ENCODE measurements around the gene CHGA. TPM values are rescaled to one million over a fixed set of nuclear protein-coding genes. Genes with fewer than 3 reads are reported as not detected.
A peak's percentile ranks its signal among the peaks of the same experiment; 100 is the strongest.

Gene CHGA
- total RNA-seq, 1 donor from 2014 or later = 1,527 TPM

DNA sequence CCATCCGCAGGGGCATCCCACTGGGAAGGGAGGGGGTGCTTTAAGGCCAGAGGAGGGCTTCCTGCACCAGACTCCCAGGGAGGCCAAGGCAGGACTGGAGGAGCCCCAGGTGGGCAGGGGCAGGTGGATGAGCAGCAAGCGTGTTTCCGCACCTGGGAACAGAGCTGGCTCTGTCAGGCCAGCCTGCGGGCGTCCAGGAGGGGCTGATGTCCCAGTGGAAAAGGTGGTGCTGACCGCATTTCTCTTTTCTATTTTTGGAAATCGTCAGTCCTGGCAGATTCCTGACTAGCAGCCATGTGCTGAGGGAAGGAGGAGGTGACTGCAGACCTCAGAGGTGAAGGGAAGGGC lies 27.2 kb downstream of the CHGA start:
- no peaks in the 10 kb centered on the region for H3K27me3 Mint-ChIP-seq
- H3K36me3 Mint-ChIP-seq = no peaks in the 10 kb centered on the region
- no peak overlapping the region for H3K4me3 Mint-ChIP-seq
- no peak overlapping the region for H3K27ac Mint-ChIP-seq
- no peaks in the 10 kb centered on the region for H3K9me3 Mint-ChIP-seq
- no peak for DNase-seq (ENCODE audit: extremely low spot score, unreplicated experiment)
- peaks cover 3% of the 10 kb centered on the region for H3K4me1 Mint-ChIP-seq (ENCODE audit: unreplicated experiment)
- TF ChIP-seq, protein P1, sequence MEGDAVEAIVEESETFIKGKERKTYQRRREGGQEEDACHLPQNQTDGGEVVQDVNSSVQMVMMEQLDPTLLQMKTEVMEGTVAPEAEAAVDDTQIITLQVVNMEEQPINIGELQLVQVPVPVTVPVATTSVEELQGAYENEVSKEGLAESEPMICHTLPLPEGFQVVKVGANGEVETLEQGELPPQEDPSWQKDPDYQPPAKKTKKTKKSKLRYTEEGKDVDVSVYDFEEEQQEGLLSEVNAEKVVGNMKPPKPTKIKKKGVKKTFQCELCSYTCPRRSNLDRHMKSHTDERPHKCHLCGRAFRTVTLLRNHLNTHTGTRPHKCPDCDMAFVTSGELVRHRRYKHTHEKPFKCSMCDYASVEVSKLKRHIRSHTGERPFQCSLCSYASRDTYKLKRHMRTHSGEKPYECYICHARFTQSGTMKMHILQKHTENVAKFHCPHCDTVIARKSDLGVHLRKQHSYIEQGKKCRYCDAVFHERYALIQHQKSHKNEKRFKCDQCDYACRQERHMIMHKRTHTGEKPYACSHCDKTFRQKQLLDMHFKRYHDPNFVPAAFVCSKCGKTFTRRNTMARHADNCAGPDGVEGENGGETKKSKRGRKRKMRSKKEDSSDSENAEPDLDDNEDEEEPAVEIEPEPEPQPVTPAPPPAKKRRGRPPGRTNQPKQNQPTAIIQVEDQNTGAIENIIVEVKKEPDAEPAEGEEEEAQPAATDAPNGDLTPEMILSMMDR (conservative IDR thresholded peaks at IDR 0.05) = no peak

DNA sequence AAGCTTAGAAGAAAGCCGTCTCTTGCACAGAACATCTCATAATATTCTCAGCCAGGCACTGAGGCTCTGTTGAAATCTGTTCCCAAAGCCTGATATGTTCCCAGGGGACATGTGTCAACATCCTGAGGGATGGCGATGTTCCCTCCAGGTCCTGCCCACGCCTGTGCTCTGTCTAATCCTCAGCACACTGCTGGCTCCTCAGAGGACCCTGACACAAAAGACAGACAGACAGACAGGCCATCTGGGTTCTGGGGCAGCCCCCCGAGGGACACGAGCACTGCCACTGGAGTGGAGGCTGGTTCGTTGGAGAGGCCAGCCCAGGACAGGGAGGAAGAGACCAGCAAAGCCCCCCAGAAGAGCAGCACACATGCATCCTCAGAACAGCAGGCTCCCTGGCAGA lies 27.8 kb downstream of the CHGA start:
- Mint-ChIP-seq H3K4me3 (no peak overlapping the region), H3K36me3 (no peaks in the 10 kb centered on the region), H3K27me3 (no peaks in the 10 kb centered on the region), H3K4me1 (ENCODE audit: unreplicated experiment) (peaks cover 3% of the 10 kb centered on the region), H3K27ac (no peak overlapping the region), H3K9me3 (no peaks in the 10 kb centered on the region)
- DNase-seq (ENCODE audit: extremely low spot score, unreplicated experiment) = no peak
- TF ChIP-seq, protein P1 (conservative IDR thresholded peaks at IDR 0.05) = no peak

DNA sequence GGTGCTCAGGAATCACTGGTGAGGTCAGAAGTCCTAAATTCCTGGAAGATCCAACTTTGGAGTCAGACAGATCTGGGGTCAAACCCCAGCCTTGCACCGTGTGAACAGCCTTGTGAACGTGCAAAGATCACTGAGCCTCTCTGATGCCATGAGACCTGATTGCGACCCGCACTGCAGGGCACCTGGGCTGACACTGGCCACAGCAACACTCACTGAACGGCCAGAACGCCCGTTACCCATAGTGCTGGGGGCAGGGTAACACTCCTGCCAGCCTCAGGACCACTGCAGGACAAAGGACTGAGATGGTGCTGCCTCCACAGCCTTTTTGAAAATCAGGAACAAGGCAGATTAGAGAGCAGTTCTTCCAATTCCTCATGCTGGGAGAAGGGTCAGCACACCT lies 28.3 kb downstream of the CHGA start:
- H3K27me3 Mint-ChIP-seq = no peaks in the 10 kb centered on the region
- no peak overlapping the region for H3K27ac Mint-ChIP-seq
- H3K9me3 Mint-ChIP-seq = no peaks in the 10 kb centered on the region
- H3K4me3 Mint-ChIP-seq = no peak overlapping the region
- DNase-seq (ENCODE audit: extremely low spot score, unreplicated experiment) = no peak
- peaks cover under 1% of the 10 kb centered on the region for H3K36me3 Mint-ChIP-seq
- TF ChIP-seq, protein P1 (conservative IDR thresholded peaks at IDR 0.05) = no peak
- peaks cover 3% of the 10 kb centered on the region for H3K4me1 Mint-ChIP-seq (ENCODE audit: unreplicated experiment)

DNA sequence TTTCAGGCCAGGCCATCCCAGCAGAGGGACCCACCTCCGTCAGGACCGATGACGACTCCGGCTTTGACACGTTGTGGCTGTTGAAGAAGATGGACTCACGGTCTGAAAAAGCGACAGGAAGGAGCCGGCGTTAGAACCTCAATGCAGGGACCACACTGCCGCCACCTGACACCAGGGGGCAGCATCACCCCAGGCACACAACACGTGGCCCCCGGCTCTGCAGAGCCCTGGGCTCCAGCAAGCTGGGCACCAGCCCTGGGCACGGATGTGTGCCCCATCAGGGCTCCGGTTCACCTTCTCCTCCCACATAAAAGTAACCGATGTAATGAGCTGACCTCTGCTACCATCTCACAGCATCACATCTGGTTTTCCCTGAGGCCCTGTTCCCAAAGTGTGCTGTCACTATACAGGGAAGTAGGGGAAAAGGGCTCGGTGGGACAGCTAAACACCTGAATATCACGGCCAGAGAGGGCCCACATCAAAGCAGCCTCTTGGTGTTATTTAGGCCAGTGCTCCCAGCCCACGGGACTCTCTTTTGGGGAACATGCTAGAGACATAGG lies 29.0 kb downstream of the CHGA start:
- H3K4me3 Mint-ChIP-seq = no peak overlapping the region
- H3K4me1 Mint-ChIP-seq (ENCODE audit: unreplicated experiment) = peaks cover 3% of the 10 kb centered on the region
- H3K9me3 Mint-ChIP-seq = no peaks in the 10 kb centered on the region
- H3K36me3 Mint-ChIP-seq = peaks cover 3% of the 10 kb centered on the region
- no peak overlapping the region for H3K27ac Mint-ChIP-seq
- DNase-seq (ENCODE audit: extremely low spot score, unreplicated experiment) = peak; percentile 85
- TF ChIP-seq, protein P1 (conservative IDR thresholded peaks at IDR 0.05) = peak; percentile 98
- no peaks in the 10 kb centered on the region for H3K27me3 Mint-ChIP-seq

DNA sequence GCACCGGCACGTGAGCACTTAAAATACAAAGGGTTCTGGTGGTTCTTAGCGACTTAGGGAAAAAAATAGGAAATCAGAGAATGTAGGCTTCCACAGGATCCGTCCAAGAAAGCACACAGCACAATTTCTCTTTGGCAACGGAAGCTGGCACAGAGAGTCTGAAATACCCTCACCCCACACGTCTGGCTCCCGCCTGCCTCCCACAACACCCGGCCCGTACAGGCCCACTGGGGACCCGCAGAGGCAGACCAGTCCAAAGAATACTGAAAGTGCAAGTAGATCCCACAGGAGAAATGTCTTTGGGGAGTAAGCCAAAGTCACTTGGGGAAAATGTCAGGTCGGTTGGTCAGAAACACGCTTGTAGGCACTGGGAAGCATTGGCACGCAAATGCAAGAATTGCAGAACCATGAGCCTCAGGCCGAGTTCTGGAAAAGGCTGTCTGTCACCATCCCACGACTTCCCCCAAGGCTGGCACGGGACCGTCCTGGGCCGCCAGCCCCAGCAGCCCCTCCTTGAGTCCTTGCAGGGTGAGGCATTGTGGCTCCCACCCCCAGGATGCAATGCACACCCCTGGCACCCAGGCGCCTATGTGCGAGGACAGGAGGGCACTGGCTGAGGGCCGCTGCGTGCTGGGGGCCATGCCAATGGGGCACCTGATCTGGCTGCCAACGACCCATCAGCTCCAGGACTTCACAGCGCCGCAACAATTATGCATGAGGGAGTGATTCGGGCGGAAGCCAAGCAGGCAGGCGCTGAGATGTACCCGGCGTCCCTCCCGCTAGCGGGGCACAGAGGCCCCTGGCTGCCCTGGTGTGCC lies 29.7 kb downstream of the CHGA start:
- no peaks in the 10 kb centered on the region for H3K9me3 Mint-ChIP-seq
- DNase-seq (ENCODE audit: extremely low spot score, unreplicated experiment) = no peak
- TF ChIP-seq, protein P1 (conservative IDR thresholded peaks at IDR 0.05) = no peak
- no peak overlapping the region for H3K4me3 Mint-ChIP-seq
- H3K36me3 Mint-ChIP-seq = peaks cover 3% of the 10 kb centered on the region
- H3K4me1 Mint-ChIP-seq (ENCODE audit: unreplicated experiment) = peaks cover 3% of the 10 kb centered on the region
- H3K27ac Mint-ChIP-seq = no peak overlapping the region
- no peaks in the 10 kb centered on the region for H3K27me3 Mint-ChIP-seq
